Transverse colon (tissue), 4 donors: ENCODE measurements around the gene DNAH8. TPM values are rescaled to one million over a fixed set of nuclear protein-coding genes. Genes with fewer than 3 reads are reported as not detected.

Experiments
- DNase-seq: peaks from one replicate; pipeline ENCODE4 v3.0.0-alpha.2; 2019
- H3K27ac ChIP-seq, 4 donors: fragments of 200-600 bp; sonication (generic); 2 replicates each; pipeline ENCODE4 v1.5.1; 2016 to 2018; ENCODE audit warnings: inconsistent platforms in 4 of 4
- H3K27me3 ChIP-seq: fragments of 200-600 bp; sonication (generic); 2 replicates; pipeline ENCODE4 v1.5.1; 2017; ENCODE audit warnings: inconsistent platforms
- H3K36me3 ChIP-seq, 4 donors: fragments of 200-600 bp; sonication (generic); 2 replicates each; pipeline ENCODE4 v1.5.1; 2017 to 2019; ENCODE audit warnings: inconsistent platforms in 4 of 4
- H3K4me1 ChIP-seq, 4 donors: fragments of 200-600 bp; sonication (generic); 2 replicates each; pipeline ENCODE4 v1.5.1; 2017 to 2020; ENCODE audit warnings: inconsistent platforms in 4 of 4
- H3K4me3 ChIP-seq, 4 donors: fragments of 200-600 bp; sonication (generic); 1 replicate in 1 of 4; 2 replicates in 3 of 4; pipeline versions ENCODE4 v1.5.1 to v1.6.1; 2017 to 2019; ENCODE audit warnings: inconsistent platforms in 4 of 4
- H3K9me3 ChIP-seq, 2 donors: fragments of 200-600 bp; sonication (generic); 2 replicates each; pipeline ENCODE4 v1.5.1; 2017 to 2019; ENCODE audit warnings: inconsistent platforms in 2 of 2
- EP300 ChIP-seq: sonication (generic); formaldehyde crosslinking; IDR thresholded peaks from one replicate; pipeline ENCODE4 v1.6.1; 2017; ENCODE audit warnings: antibody characterized with exemption, low read depth
- POLR2A ChIP-seq: fragments of 450-650 bp; IDR thresholded peaks from one replicate; pipeline ENCODE4 v1.6.1; 2016; ENCODE audit warnings: antibody characterized with exemption, mild to moderate bottlenecking, moderate library complexity
- POLR2AphosphoS5 ChIP-seq, 3 donors: sonication (generic); formaldehyde crosslinking; IDR thresholded peaks; one replicate each; pipeline ENCODE4 v1.6.1; 2016; ENCODE audit warnings: antibody characterized with exemption in 3 of 3
- WGBS, 2 donors: methylation state at CpG; one replicate each; pipeline ENCODE4 v1.1.5; 2018; ENCODE audit warnings: low coverage in 1 of 2; 5-methylcytosine and 5-hydroxymethylcytosine counted together
- in situ Hi-C, 4 donors: fragments of 200-750 bp; cut with MboI; loops; one replicate each; pipeline versions ENCODE4 v1.15.0 to v1.15.1; 2017; ENCODE audit warnings: low sequenced_read_pairs in 3 of 4, low pct_ligation_motif_present in 1 of 4, low pct_unique_long_range_greater_than_20kb in 1 of 4
- intact Hi-C: fragments of 100-400 bp; cut with DNase I; formaldehyde crosslinking; loops from one replicate; pipeline ENCODE4 v1.15.1; 2023; ENCODE audit warnings: low total_unique reads
- total RNA-seq, 4 donors: library from RNA; depleted of rRNA; stranded (reverse); fragments of >200 nt; gene quantifications; one replicate each; pipeline ENCODE4 v1.1.0, GENCODE V29; 2016
- TF ChIP-seq, protein P1 (sequence below), 5 experiments: fragments of 200-600 bp in 3 of 5; fragments of 450-650 bp in 2 of 5; sonication (generic) in 3 of 5; IDR thresholded peaks; 1 replicate in 2 of 5; 2 replicates in 3 of 5; pipeline ENCODE4 v1.5.1; 2016 to 2017; ENCODE audit warnings: antibody characterized with exemption in 5 of 5, inconsistent platforms in 3 of 5, mild to moderate bottlenecking in 2 of 5, moderate library complexity in 1 of 5

The DNAH8 gene
- total RNA-seq, 4 donors from 2014 or later: 0.16 TPM; not detected in 3

GRCh38 chr6:39029156-39030011 lies 314.3 kb downstream of the DNAH8 start:
- in situ Hi-C loops: no loop called here

GRCh38 chr6:39035681-39036080 lies 320.6 kb downstream of the DNAH8 start:
- no peaks in the 10 kb centered on the region for H3K4me1 ChIP-seq
- intact Hi-C loops (no loop called here), in situ Hi-C loops (no loop called here)
- TF ChIP-seq POLR2A (no peak), EP300 (no peak), POLR2AphosphoS5 (IDR thresholded peaks at IDR 0.05) (no peak)
- TF ChIP-seq, protein P1, sequence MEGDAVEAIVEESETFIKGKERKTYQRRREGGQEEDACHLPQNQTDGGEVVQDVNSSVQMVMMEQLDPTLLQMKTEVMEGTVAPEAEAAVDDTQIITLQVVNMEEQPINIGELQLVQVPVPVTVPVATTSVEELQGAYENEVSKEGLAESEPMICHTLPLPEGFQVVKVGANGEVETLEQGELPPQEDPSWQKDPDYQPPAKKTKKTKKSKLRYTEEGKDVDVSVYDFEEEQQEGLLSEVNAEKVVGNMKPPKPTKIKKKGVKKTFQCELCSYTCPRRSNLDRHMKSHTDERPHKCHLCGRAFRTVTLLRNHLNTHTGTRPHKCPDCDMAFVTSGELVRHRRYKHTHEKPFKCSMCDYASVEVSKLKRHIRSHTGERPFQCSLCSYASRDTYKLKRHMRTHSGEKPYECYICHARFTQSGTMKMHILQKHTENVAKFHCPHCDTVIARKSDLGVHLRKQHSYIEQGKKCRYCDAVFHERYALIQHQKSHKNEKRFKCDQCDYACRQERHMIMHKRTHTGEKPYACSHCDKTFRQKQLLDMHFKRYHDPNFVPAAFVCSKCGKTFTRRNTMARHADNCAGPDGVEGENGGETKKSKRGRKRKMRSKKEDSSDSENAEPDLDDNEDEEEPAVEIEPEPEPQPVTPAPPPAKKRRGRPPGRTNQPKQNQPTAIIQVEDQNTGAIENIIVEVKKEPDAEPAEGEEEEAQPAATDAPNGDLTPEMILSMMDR (IDR thresholded peaks at IDR 0.05): no peak
- WGBS, 2 donors: 63% methylated on average over 1 to 9 of the region's 9 CpGs
- H3K27ac ChIP-seq: no peak overlapping the region
- DNase-seq: no peak
- H3K27me3 ChIP-seq: peaks cover 66% of the 10 kb centered on the region
- no peaks in the 10 kb centered on the region for H3K9me3 ChIP-seq
- no peaks in the 10 kb centered on the region for H3K36me3 ChIP-seq
- H3K4me3 ChIP-seq: no peak overlapping the region

More at GRCh38 chr6:39029156-39030011, 314.3 kb downstream of the DNAH8 start:
- H3K4me1 ChIP-seq: no peaks in the 10 kb centered on the region
- no peak overlapping the region for H3K4me3 ChIP-seq
- no peak for TF ChIP-seq POLR2AphosphoS5 (IDR thresholded peaks at IDR 0.05)
- no peak for TF ChIP-seq POLR2A
- TF ChIP-seq EP300: no peak
- TF ChIP-seq, protein P1 (IDR thresholded peaks at IDR 0.05): peak; percentile 46 to 67 (median 59)
- H3K9me3 ChIP-seq: no peaks in the 10 kb centered on the region
- H3K36me3 ChIP-seq: no peaks in the 10 kb centered on the region
- DNase-seq: peak; percentile 31
- intact Hi-C loops: no loop called here
- peaks cover 25% of the 10 kb centered on the region for H3K27me3 ChIP-seq
- no peak overlapping the region for H3K27ac ChIP-seq
- WGBS, 2 donors: 74 to 100% methylated on average over 3 to 13 of the region's 13 CpGs

DNA sequence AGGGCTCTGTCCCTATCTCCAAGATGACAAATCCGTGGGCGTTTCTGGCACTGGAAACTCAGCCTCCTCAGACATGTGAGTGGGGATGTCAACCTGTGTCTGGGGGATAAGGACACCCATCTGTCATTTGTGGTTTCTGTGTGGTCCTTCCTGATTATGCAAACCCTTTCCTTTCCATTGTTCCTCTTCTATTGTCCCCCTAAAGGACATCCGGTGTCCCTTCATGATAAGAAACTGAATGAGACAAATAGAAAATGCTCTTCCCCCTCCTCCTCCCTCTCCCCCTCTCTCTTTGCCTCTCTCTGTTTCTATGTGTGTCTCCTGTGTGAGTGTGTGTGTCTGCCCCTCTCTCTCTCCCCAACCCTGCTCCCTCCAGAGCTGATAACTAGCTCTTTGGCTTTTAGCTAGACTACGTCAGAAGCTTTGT lies 322.0 kb downstream of the DNAH8 start:
- no peak overlapping the region for H3K27ac ChIP-seq
- no peaks in the 10 kb centered on the region for H3K4me1 ChIP-seq
- H3K4me3 ChIP-seq: no peak overlapping the region
- no peaks in the 10 kb centered on the region for H3K36me3 ChIP-seq
- in situ Hi-C loops: no loop called here
- no peak for TF ChIP-seq POLR2AphosphoS5 (IDR thresholded peaks at IDR 0.05)
- TF ChIP-seq, protein P1 (IDR thresholded peaks at IDR 0.05): no peak
- no peak for TF ChIP-seq EP300
- no peak for TF ChIP-seq POLR2A
- H3K9me3 ChIP-seq: no peaks in the 10 kb centered on the region
- DNase-seq: no peak
- peaks cover 67% of the 10 kb centered on the region for H3K27me3 ChIP-seq
- intact Hi-C loops: no loop called here
- 56 to 70% methylated on average over 1 to 4 of the region's 4 CpGs for WGBS, 2 donors

- WGBS, 2 donors: 53% methylated on average over 6 of the region's 6 CpGs; no CpG with 5 or more reads in 1 of the 2 donors
- Histone ChIP-seq H3K9me3 (no peaks in the 10 kb centered on the region), H3K27me3 (peaks cover 67% of the 10 kb centered on the region), H3K4me1 (no peaks in the 10 kb centered on the region), H3K4me3 (no peak overlapping the region), H3K27ac (no peak overlapping the region), H3K36me3 (no peaks in the 10 kb centered on the region)
- no peak for TF ChIP-seq POLR2A
- no peak for TF ChIP-seq EP300
- TF ChIP-seq, protein P1 (IDR thresholded peaks at IDR 0.05): no peak
- no peak for TF ChIP-seq POLR2AphosphoS5 (IDR thresholded peaks at IDR 0.05)
- intact Hi-C loops: no loop called here
- no peak for DNase-seq
- in situ Hi-C loops: no loop called here
Observed at GRCh38 chr6:39037707-39038106, 322.6 kb downstream of the DNAH8 start.
